ENCODE measurements around the gene TRIM41.
A peak's percentile ranks its signal among the peaks of the same experiment; 100 is the strongest.
"Not testable (repeated sequence)": the region's sequence is repeated elsewhere in the genome, so short reads cannot be mapped to it uniquely, and the experiment has no call there.

The TRIM41 gene

GRCh38 chr5:181193656-181194055 lies 29.4 kb upstream of the TRIM41 start:
- no peak for DNase-seq (ENCODE audit: low spot score)

- DNase-seq (ENCODE audit: low spot score), result no peak
Measured at GRCh38 chr5:181194489-181195248, 28.4 kb upstream of the TRIM41 start.

- no peak for DNase-seq (ENCODE audit: low spot score)
Measured at GRCh38 chr5:181195249-181195761, 27.8 kb upstream of the TRIM41 start.

GRCh38 chr5:181197326-181197951 lies 25.6 kb upstream of the TRIM41 start:
- DNase-seq (ENCODE audit: low spot score), result no peak

- no peak for DNase-seq (ENCODE audit: low spot score)
Measured at GRCh38 chr5:181198106-181198685, 24.9 kb upstream of the TRIM41 start.

GRCh38 chr5:181198905-181199519 lies 24.1 kb upstream of the TRIM41 start:
- no peak for DNase-seq (ENCODE audit: low spot score)

GRCh38 chr5:181199881-181200638 lies 23.0 kb upstream of the TRIM41 start:
- DNase-seq (ENCODE audit: low spot score), result no peak

- no peak for DNase-seq (ENCODE audit: low spot score)
Measured at GRCh38 chr5:181200816-181201215, 22.3 kb upstream of the TRIM41 start.

GRCh38 chr5:181203093-181203711 lies 19.9 kb upstream of the TRIM41 start:
- no peak for DNase-seq (ENCODE audit: low spot score)

GRCh38 chr5:181203777-181204112 lies 19.3 kb upstream of the TRIM41 start:
- no peak for DNase-seq (ENCODE audit: low spot score)

- DNase-seq (ENCODE audit: low spot score), result no peak
Measured at GRCh38 chr5:181204113-181204825, 18.8 kb upstream of the TRIM41 start.

GRCh38 chr5:181204826-181205760 lies 18.0 kb upstream of the TRIM41 start, which contains the start of gene TRIM7:
TSS of gene TRIM7 (minus strand) at chr5:181205196. CDS start at chr5:181205110, 86 bp downstream.
- peak; percentile 58 for DNase-seq (ENCODE audit: low spot score)

GRCh38 chr5:181205761-181206649 lies 17.1 kb upstream of the TRIM41 start:
- no peak for DNase-seq (ENCODE audit: low spot score)

- no peak for DNase-seq (ENCODE audit: low spot score)
Measured at GRCh38 chr5:181207214-181207959, 15.7 kb upstream of the TRIM41 start.

- no peak for DNase-seq (ENCODE audit: low spot score)
Measured at GRCh38 chr5:181207960-181208253, 15.2 kb upstream of the TRIM41 start.

GRCh38 chr5:181209006-181209405 lies 14.1 kb upstream of the TRIM41 start:
- DNase-seq (ENCODE audit: low spot score), result not testable (repeated sequence)

GRCh38 chr5:181210148-181210547 lies 12.9 kb upstream of the TRIM41 start:
- DNase-seq (ENCODE audit: low spot score), result not testable (repeated sequence)

GRCh38 chr5:181210698-181211097 lies 12.4 kb upstream of the TRIM41 start:
- DNase-seq (ENCODE audit: low spot score), result not testable (repeated sequence)

Measured in GM03348 (cell line).